Measurements from ENCODE around the gene KCTD16.

DNA sequence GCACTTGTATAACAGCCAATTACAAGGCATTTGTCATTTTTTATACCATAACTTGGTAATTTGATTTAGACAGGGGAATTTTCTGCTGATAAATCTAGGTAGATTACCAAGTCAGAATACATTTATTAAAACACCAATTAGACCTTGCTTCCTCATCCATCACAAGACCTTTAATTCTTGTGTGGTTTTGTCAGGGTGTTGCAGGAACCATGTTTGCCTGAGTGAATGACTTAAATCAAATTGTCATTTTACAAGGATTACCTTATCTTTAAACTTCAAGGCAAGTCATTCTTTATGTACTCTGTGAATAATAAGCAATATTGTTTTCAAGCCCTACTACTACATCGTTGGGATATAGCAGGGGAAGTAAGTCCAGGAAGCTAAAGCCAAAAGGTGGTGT is 257.7 kb downstream of the KCTD16 start:
- no peak for TF ChIP-seq ZNF585B (tag by site-specific recombination; IDR thresholded peaks at IDR 0.05)
- no peak for TF ChIP-seq SETDB1 (IDR thresholded peaks at IDR 0.05; ENCODE audit: insufficient read length, low read length)
- TF ChIP-seq SP2 (tag by site-specific recombination; IDR thresholded peaks at IDR 0.05): no peak
